Ammon's horn (tissue), 1 donor: ENCODE results near the gene RAPH1.
"Not testable (repeated sequence)": the region's sequence is repeated elsewhere in the genome, so short reads cannot be mapped to it uniquely, and the experiment has no call there.

Experiments
- DNase-seq: peaks from one replicate; pipeline ENCODE4 v3.0.0-alpha.2; 2016; ENCODE audit warnings: low spot score

Gene RAPH1

DNA sequence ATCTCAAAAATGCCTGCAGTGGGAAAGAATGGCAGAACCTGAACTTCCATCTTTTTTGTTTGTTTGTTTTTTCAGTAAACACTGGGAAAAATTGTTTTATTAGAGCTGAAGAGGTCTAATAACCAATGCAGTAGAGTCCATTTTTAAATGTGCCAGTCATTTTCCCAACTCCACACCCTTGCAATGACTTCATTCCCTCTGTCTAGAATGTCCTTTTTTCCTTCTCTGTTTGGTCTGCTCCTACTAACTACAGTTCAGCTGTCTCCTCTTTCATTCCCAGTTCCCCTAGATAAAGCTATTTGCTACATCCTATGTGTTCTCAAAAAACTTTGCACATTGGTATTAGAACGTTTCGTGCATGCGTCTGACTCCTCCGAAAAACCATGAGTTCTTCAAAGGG, 9.3 kb upstream of the RAPH1 start:
- DNase-seq = no peak

DNA sequence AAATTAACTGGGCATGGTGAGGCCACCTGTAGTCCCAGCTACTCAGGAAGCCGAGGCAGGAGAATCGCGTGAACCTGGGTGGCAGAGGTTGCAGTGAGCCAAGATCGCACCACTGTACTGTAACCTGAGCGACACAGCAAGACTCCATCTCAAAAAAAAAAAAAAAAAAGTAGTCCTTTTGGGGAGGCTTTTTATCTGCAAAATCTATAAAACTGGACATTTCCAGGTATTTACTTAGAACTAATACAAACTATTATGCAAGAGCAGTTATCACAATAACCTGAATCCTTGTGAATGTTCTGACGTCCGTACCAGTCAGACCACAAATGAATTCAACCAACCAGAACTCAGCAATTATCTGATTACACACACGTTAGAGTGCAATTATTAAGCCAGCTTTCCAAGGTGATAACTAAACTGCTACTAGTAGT, 8.8 kb upstream of the RAPH1 start:
- DNase-seq = no peak

DNA sequence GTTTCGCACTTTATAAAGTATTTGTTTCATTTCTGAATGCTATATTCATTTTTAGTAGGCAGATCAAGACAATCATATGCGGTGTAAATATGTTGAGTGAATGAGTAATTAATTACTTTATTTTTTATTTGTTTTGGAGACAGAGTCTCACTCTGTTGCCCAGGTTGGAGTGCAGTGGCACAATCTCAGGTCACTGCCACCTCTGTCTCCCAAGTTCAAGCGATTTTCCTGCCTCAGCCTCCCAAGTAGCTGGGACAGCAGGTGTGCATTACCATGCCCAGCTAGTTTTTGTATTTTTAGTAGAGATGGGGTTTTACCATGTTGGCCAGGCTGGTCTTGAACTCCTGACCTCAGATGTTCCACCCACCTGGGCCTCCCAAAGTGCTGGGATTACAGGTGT, 5.5 kb upstream of the RAPH1 start:
- DNase-seq = not testable (repeated sequence)

DNA sequence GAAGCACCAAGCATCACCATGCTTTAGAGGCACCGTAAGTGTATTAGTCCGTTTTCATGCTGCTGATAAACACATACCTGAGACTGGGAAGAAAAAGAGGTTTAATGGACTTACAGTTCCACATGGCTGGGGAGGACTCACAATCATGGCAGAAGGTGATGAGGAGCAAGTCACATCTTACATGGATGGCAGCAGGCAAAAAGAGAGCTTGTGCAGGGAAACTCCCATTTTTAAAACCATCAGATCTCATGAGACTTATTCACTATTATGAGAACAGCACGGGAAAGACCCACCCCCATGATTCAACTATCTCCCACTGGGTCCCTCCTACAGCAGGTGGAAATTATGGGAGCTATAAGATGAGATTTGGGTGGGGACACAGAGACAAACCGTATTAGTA, 3.1 kb upstream of the RAPH1 start:
- not testable (repeated sequence) for DNase-seq

DNA sequence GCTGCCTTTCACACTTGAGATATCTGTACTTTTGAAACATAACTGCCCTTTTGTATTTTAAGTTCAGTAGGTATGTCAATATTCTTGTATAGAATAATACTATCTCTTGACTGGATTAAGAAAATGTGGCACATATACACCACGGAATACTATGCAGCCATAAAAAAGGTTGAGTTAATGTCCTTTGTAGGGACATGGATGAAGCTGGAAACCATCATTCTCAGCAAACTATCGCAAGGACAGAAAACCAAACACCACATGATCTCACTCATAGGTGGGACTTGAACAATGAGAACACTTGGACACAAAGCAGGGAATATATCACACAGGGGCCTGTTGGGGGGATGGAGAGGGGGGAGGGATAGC, 1.5 kb upstream of the RAPH1 start:
- not testable (repeated sequence) for DNase-seq

DNA sequence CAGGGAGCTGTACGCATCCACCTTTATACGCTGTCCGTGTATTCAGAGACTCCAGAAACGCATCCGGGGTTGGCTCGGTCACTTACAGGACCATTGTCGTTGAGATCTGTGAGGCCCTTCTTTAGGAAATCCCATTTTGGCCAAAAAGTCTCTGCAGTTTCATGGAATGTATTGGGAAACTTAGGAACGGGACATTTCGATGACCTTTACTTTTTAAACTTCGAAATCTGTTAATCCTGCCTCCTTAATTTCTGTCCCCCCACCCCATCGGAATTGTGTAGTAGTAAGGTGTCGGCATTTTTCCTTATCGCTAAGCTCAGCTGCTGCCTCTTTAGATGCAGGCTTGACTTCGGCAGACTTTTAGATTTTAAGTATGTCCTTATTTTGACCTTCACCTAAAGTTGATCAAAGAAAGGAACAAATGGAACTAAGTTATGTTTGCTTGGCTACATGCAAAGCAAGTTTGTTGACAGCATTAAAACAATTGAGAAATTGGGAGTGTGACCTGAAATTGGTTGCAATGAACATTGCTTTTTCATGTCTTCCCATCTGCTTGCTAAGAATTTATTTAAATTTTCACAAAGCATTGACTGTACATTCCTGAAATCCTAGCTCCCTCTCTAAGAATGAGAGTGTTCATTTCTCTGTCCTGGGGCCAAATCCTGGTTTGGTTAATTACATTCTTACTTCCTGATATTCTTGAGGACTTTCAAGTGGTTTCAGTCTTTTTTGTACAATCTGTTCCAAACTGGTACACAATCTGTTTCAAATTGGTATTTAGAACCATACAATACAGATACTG, 884 bp upstream of the RAPH1 start:
- DNase-seq = no peak

DNA sequence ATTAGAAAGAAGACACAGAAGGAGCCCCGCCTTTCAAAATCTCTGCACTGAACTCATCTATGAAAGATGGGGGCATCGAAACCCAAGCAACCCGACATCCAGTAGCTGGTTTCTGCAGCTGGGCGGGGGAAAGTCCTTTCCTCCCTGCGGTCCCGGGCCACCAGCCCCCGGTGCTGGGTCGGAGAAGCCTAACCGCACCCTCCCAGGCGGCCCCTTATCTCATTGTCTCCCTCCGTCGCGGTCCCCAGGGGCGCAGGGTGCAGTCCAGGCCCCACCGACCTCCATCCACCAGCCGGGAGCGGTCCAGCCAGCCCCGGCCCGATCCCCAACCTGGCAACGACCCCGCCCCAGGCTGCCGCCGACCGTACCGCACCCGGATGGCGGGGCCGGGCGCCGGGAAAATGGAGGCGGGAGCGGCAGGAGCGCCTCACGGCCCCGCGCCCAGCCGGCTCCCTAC, 452 bp downstream of the RAPH1 start:
- peak; percentile 11 for DNase-seq

DNA sequence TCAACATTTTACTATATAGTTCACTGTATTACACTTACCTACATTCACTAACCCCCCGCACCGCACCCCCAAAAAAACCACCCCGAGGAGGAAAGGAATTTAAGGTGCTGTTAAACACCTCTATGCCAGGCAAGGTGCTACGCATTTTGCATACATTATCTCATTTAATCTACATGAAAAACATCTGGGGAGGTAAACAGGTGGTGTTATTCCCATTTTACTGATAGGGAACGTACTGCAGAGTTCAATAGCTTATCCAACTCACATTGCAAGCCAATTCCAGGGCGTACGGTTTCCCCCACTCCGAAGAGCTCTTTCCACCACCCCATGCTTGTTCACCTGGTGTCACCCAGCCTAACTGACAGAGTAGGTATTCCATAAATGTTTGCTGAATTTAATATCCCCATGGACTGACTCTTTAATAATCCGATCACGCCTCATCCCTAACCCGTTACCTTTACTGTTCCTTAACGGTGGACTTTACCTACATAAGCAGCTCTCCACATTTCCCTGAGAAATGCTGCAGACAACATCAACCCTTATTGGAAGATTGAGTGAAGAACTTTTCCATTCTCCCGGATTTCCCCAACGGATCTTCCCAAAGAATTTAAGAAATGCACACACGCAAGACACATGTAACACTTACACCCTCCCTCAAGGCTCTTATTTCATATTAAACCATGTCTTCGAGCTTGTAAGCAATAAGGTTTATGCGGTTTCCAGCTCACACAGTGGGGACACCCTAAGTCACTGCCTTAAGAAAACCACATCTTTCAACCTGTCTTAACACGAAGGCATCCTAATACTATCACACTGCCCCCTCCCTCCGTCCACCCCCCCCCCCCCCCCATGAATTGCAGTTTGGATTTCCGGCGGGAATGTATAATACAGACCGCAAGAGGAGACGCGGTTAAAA, 1.2 kb downstream of the RAPH1 start:
- DNase-seq = peak; percentile 14

DNA sequence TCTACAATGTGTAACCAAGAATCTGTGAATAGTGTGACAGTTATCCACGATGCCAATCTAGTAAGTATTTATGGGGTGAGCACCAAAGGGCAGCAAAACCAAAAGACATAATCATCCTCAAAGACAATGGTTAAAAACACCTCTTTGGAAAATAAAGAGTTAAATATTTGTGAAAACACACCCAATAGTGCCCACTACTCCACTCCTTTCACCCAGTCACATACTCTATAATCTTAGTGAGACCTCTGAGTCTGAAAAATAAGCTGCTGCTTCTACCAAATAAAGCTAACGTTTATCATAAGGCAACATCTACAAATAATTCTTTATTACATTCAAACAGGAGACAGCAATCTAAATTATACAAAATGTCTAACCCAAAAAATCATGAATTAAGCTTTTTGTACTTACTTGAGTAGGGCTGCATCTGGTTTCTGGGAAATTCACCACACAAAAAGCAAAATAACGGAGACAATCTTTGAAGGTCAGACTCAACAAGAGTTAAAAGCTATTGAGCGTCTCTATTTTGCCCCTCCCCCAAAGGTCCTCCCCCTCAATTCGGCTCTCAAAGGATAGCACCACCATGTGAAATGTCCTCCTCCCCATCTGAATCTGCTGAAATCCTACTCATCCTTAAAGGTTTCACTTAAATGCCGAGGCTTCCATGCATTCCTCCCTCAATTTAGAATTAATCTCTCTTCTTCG, 2.0 kb downstream of the RAPH1 start:
- peak; percentile 42 for DNase-seq

DNA sequence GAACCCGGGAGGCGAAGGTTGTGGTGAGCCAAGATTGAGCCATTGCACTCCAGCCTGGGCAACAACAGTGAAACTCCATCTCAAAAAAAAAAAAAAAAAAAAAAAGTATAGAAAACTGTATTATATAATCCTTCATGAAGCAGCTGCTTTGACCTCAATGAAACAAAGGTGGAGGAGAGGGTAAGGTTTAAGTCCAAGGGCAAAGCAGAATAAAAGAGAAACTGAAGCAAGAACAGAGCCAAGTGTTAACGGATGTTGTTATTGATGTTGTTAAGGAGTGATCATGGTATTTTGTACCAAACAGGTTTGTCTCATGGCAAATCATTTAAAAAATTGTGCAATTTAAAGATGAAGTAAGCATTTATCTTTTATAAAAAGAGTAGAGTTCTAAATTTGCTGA, 7.4 kb downstream of the RAPH1 start:
- DNase-seq = no peak

DNA sequence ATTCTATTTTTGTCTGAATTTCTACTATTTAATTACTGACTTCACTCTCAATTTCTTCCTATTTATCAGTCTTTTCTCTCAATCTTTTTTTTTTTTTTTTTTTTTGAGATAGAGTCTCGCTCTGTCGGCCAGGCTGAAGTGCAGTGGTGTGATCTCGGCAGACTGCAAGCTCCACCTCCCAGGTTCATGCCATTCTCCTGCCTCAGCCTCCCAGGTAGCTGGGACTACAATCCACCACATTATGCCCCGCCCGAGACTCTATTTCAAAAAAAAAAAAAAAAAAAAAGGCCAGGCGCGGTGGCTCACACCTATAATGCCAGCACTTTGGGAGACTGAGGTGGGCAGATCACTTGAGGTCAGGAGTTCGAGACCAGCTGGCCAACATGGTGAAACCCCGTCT, 21.8 kb downstream of the RAPH1 start:
- not testable (repeated sequence) for DNase-seq

DNA sequence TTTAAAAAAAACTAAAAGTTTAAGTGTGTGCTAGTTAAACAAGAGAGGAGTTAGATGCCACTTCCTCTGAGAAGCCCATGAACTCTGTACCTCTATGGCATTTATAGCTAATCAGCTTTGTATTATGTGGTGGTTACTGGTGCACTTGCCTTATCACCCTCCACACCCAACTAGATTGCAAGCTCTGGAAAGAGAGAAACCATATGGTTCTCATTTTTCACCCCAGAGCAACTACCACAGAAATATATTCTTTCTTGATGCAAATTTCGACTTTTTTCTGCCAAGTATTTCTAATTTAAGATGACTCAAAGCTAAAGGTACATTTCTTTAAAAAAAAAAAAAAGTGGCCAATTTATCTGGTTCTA, 24.2 kb downstream of the RAPH1 start:
- DNase-seq = no peak

DNA sequence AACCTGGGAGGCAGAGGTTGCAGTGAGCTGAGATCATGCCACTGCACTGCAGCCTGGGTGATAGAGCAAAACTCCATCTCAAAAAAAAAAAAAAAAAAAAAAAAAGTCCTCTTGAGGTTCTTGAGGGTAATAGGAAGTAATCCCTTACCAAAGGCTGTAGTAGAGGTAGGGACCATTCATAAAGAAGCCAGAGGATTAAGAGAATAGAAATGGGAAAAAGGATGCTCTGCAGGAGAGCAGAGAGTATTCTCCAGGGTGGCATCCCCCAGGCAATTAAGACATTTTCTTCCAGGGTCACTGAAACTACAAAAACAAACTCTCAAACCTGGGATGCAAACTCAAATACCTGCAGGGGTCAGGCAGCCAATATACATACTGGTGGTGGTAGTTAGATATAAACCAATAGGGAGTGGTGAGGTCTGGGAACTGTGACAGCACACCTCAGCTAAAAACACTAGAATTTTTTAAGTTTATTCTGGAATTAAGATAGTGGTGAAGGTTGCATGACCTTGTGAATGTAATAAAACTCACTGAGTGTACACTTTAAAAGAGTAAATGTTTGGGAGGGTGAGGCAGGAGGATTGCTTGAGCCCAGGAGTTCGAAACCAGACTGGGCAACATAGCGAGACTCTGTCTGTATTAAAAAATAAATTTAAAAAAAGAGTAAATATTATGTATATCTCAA, 24.7 kb downstream of the RAPH1 start:
- no peak for DNase-seq

DNA sequence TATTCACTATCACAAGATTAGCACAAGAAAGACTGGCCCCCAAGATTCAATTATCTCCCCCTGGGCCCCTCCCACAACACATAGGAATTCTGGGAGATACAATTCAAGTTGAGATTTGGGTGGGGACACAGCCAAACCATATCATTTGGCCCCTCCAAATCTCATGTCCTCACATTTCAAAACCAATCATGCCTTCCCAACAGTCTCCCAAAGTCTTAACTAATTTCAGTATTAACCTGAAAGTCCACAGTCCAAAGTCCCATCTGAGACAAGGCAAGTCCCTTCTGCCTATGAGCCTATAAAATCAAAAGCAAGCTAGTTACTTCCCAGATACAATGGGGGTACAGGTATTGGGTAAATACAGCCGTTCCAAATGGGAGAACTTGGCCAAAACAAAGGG, 31.6 kb downstream of the RAPH1 start:
- DNase-seq = not testable (repeated sequence)

DNA sequence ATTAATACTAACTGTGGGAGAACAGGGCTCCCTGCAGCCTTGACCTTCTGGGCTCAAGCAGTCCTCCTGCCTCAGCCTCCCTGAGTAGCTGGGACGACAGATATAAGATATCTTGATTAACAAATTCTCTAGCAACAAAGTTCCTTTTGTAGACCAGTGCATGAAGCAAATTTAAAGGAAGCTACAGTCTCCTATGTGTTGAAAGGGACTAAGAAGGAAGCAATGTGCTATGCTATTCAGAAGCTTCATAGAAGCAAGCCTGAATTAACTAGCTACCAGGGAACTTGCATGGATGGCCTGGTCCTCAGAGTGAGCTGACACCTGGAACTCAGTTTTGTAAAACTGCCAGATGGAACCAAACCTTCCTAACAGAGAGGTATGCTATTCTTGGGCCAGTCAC, 33.2 kb downstream of the RAPH1 start:
- peak; percentile 14 for DNase-seq

DNA sequence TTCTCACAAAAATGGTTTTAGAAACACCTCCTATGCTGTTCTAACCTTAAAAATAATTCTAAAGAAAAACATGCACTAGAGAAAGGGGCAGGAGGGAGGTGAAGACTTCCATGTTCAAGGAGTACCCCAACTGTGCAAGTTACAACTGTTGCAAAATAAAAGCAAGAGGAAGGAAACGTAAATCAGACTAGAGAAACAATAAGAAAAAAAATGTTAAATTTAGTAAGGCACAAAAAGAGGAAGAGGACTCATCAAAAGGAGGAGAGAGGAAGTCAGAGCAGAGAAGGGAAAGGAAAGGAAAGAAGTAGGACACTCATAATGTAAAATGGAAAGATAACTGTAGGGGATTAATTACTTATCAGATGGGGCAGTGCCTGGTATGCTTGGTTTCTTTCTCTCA, 34.1 kb downstream of the RAPH1 start:
- peak; percentile 18 for DNase-seq

DNA sequence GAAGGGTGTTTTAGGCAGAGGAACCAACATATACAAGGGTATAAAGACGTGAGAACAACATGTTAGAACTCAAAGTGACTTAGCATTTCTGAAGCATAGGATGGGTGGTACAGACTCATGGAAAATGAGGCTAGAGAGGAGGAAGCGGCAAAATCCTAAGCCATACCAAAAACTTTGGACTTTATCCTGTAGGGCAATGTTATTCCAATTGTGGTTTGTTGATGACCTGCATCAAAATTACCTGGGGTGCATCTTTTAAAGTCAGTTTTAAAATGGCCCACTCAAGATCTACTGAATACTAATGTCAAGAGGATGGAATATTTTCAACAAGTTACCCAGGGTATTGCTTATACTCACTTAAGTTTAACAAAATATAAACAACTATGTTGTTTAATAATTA, 34.8 kb downstream of the RAPH1 start:
- DNase-seq = no peak

DNA sequence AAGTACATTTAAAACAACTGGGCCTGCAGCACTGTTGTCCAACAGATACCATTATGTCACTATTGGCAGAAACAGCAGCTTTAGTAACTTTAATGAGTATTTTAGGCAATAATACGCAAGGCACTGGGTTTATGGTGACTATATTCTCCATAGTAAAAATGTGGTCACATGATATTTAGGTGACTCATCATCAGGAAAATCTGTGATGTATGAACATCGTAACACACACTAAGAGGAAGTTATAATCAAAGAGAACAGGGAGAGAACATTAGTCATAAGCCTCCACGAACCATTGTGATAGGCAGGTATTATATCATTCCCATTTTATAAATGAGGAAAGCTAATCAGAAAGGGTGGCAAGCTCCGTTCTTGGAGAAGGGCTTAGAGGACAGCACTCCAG, 36.9 kb downstream of the RAPH1 start:
- no peak for DNase-seq

DNA sequence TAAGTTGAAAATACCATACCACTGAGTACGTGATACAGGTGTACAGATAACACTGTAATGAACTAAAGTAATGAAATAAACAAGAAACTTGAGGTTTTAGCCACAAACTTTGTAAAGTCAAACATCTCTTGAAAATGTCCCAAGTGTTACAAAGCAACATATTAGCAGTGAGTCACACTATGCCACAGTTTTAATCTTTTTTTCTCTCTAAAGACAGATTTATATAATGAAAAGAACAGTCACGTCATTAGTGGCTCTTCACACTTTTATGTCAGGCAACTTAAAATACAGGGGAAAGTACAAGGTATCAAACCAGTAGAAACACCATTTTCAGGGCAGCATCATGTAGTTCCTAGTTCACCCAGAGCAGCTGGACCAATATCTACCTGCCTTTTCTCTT, 42.1 kb downstream of the RAPH1 start:
- DNase-seq = no peak

DNA sequence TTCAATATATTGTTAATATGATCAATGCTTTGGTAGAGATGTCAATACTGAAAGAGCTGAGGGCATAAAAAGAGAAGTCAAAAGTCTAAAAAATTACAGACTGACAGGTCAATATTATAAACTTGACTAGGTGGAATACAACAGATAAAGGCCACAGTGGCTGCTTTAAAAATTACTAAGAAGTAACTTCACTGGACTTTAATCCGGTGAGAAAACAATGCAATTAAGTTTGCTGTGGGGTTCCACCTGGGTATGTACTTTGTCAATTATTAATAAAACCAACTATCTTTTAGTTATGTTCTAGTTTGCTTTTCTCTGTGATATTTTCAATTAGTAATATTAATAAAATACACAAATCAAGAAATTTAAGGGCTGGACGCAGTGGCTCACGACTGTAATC, 44.7 kb downstream of the RAPH1 start:
- no peak for DNase-seq

DNA sequence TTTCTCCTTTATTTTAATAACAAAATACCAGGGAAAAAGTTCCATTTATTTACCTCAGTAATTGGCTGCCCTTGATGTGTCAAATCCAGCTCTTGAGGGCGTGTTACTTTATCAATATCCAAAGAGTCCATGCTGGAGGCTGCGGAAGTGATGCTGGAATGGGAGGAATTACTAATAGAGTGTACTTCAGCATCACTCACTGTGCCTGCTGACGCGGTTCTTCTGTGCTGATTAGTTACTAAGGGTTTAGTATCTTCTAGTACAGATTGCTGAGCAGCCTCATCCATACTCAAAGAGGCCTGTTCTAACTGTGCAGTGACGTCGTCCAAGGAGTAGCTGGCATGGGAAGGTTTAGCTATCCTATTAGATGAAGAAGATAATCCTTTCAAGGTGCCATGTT, 45.6 kb downstream of the RAPH1 start:
- no peak for DNase-seq
